K562 (cell line): ENCODE results near the gene ORAI3. TPM values are rescaled to one million over a fixed set of nuclear protein-coding genes. Genes with fewer than 3 reads are reported as not detected.

Experiments
- ATF3 ChIP-seq, 2 experiments: fragments of 450-650 bp in 1 of 2; sonication (generic) in 1 of 2; formaldehyde crosslinking in 1 of 2; IDR thresholded peaks in 1 of 2; conservative IDR thresholded peaks in 1 of 2; 2 replicates each; pipeline versions ENCODE4 v1.6.1 to v1.8.1; 2016 to 2023; ENCODE audit warnings: mild to moderate bottlenecking in 2 of 2, moderate library complexity in 2 of 2, inconsistent platforms in 1 of 2, missing genetic modification reagents in 1 of 2
- BRD4 ChIP-seq: fragments of 200-600 bp; sonication (generic); IDR thresholded peaks from 2 replicates; pipeline ENCODE4 v1.6.1; 2017; ENCODE audit warnings: inconsistent platforms
- CBFA2T3 ChIP-seq: fragments of 450-650 bp; IDR thresholded peaks from 2 replicates; pipeline ENCODE4 v1.6.1; 2017
- CBFB ChIP-seq: sonication (generic); formaldehyde crosslinking; IDR thresholded peaks from 2 replicates; pipeline ENCODE4 v1.4.0; 2020; ENCODE audit warnings: mild to moderate bottlenecking, missing genetic modification reagents
- CBX8 ChIP-seq: fragments of 200-600 bp; sonication (generic); IDR thresholded peaks from 2 replicates; pipeline ENCODE4 v1.6.1; 2012; ENCODE audit warnings: borderline replicate concordance, mixed run types, low read depth, mild to moderate bottlenecking, moderate library complexity, mixed read lengths, low read length, control low read depth, inconsistent platforms; ENCODE audit not compliant: poor library complexity, severe bottlenecking; ENCODE audit errors: extremely low read depth
- ERF ChIP-seq: fragments of 450-650 bp; formaldehyde crosslinking; IDR thresholded peaks from 2 replicates; pipeline ENCODE4 v1.4.0; 2020; ENCODE audit warnings: mild to moderate bottlenecking, mixed read lengths
- FOXK1 ChIP-seq: sonication (generic); formaldehyde crosslinking; IDR thresholded peaks from 2 replicates; pipeline ENCODE4 v1.8.0; 2022; ENCODE audit warnings: missing genetic modification reagents, mild to moderate bottlenecking, borderline replicate concordance
- GABPB1 ChIP-seq: sonication (generic); formaldehyde crosslinking; IDR thresholded peaks from 2 replicates; pipeline ENCODE4 v1.8.0; 2022; ENCODE audit warnings: mild to moderate bottlenecking, missing genetic modification reagents
- HDAC2 ChIP-seq: fragments of 450-650 bp; IDR thresholded peaks from 2 replicates; pipeline ENCODE4 v1.6.1; 2016; ENCODE audit warnings: mild to moderate bottlenecking
- HMG20A ChIP-seq: fragments of 450-650 bp; formaldehyde crosslinking; conservative IDR thresholded peaks from 2 replicates; pipeline ENCODE4 v1.4.0; 2020; ENCODE audit warnings: mild to moderate bottlenecking, mixed read lengths
- HNRNPK ChIP-seq: fragments of 200-400 bp; formaldehyde crosslinking; IDR thresholded peaks from one replicate; pipeline ENCODE4 v1.6.1; 2018; ENCODE audit warnings: mild to moderate bottlenecking, low read depth, low read length; ENCODE audit not compliant: poor library complexity, severe bottlenecking
- ILF3 ChIP-seq: fragments of 450-650 bp; IDR thresholded peaks from 2 replicates; pipeline ENCODE4 v1.6.1; 2018; ENCODE audit warnings: antibody characterized with exemption, mild to moderate bottlenecking, moderate library complexity, borderline replicate concordance
- KDM5B ChIP-seq: fragments of 200-600 bp; sonication (generic); IDR thresholded peaks from 2 replicates; pipeline ENCODE4 v1.6.1; 2012; ENCODE audit warnings: low read depth, mild to moderate bottlenecking, moderate library complexity, low read length, control low read depth, inconsistent platforms; ENCODE audit not compliant: insufficient replicate concordance
- KHSRP ChIP-seq: fragments of 450-650 bp; IDR thresholded peaks from 2 replicates; pipeline ENCODE4 v1.6.1; 2017
- MNT ChIP-seq, 2 experiments: fragments of 450-650 bp; conservative IDR thresholded peaks; 2 replicates each; pipeline ENCODE4 v1.6.1; 2017; ENCODE audit warnings: mild to moderate bottlenecking in 2 of 2, moderate library complexity in 2 of 2
- NFE2 ChIP-seq: IDR thresholded peaks from 2 replicates; pipeline ENCODE4 v1.6.1; 2014; ENCODE audit warnings: antibody characterized with exemption, low read depth
- NR3C1 ChIP-seq: sonication (generic); formaldehyde crosslinking; IDR thresholded peaks from 2 replicates; pipeline ENCODE4 v1.8.1; 2022; ENCODE audit warnings: missing genetic modification reagents
- SAP30 ChIP-seq: fragments of 200-600 bp; sonication (generic); IDR thresholded peaks from 2 replicates; pipeline ENCODE4 v1.6.1; 2012; ENCODE audit warnings: borderline replicate concordance, low read depth, mild to moderate bottlenecking, moderate library complexity, low read length, control low read depth, inconsistent platforms; ENCODE audit not compliant: insufficient read depth, poor library complexity, severe bottlenecking
- SIN3A ChIP-seq, 2 experiments: fragments of 150-350 bp in 1 of 2; IDR thresholded peaks; 2 replicates each; pipeline ENCODE4 v1.6.1; 2011 to 2016; ENCODE audit warnings: borderline replicate concordance in 2 of 2, low read depth in 2 of 2, low read length in 2 of 2, mild to moderate bottlenecking in 2 of 2, moderate library complexity in 2 of 2; ENCODE audit not compliant: control insufficient read depth in 1 of 2
- XRCC4 ChIP-seq: IDR thresholded peaks from one replicate; pipeline ENCODE4 v1.6.1; 2011; ENCODE audit not compliant: insufficient read depth, insufficient read length; ENCODE audit errors: extremely low read depth
- ZNF124 ChIP-seq: sonication (generic); formaldehyde crosslinking; IDR thresholded peaks from 2 replicates; pipeline ENCODE4 v1.8.1; 2022; ENCODE audit warnings: missing genetic modification reagents
- ZNF165 ChIP-seq: fragments of 250-450 bp; sonication (Bioruptor Pico); IDR thresholded peaks from 2 replicates; pipeline ENCODE4 v1.4.0; 2020; ENCODE audit warnings: borderline replicate concordance
- ZNF395 ChIP-seq: fragments of 200-800 bp; sonication (Bioruptor generic); IDR thresholded peaks from 2 replicates; pipeline ENCODE4 v1.6.1; 2017; ENCODE audit warnings: missing genetic modification characterization, missing compliant biosample characterization
- polyA plus RNA-seq, 8 experiments: library from polyadenylated mRNA; depleted of rRNA in 4 of 8; stranded (reverse) in 5 of 8; unstranded in 3 of 8; fragments of >200 nt; fragmentation: Nextera tagmentation in 2 of 8; fragmentation: Illumina TruSeq in 1 of 8; extraction: Ambion mirVana in 2 of 8; extraction: Trizol in 1 of 8; gene quantifications; 2 replicates each; pipeline versions ENCODE4 v1.2.1 to v1.2.3, GENCODE V29; 2011 to 2014; ENCODE audit warnings: inconsistent platforms in 1 of 8, missing spikeins in 1 of 8
- total RNA-seq, 7 experiments: library from RNA; depleted of rRNA in 6 of 7; stranded (reverse); fragments of >200 nt in 6 of 7; fragmentation: Illumina TruSeq in 2 of 7; extraction: Trizol in 2 of 7; gene quantifications; 2 replicates each; pipeline versions ENCODE4 v1.2.1 to v1.2.3, GENCODE V29; 2011 to 2021; ENCODE audit warnings: low replicate concordance in 1 of 7

Gene ORAI3
- total and polyA plus RNA-seq, 9 of the 15 experiments (the other 6 are each of a cell fraction or from before 2014, with no cell fraction given) = 4.9 to 23.3 (median 14.1) TPM

GRCh38 chr16:30949650-30950515 is 1.0 kb downstream of the ORAI3 start (continued):
- no peak for TF ChIP-seq KHSRP
- TF ChIP-seq HMG20A = no peak
- no peak for TF ChIP-seq NR3C1
- no peak for TF ChIP-seq NFE2
- peak; percentile 85; the same call in 1 of the 2 replicates for TF ChIP-seq HDAC2
- TF ChIP-seq HNRNPK = no peak
- TF ChIP-seq XRCC4 = no peak
- TF ChIP-seq ILF3 = peak; percentile 29; the same call in 1 of the 2 replicates
- TF ChIP-seq BRD4 = no peak
- TF ChIP-seq FOXK1 (CRISPR knock-in tag) = no peak
- TF ChIP-seq ZNF395 (CRISPR knock-in tag) = peak; percentile 53; the same call in 1 of the 2 replicates
- peak; percentile 60 for TF ChIP-seq SAP30
- TF ChIP-seq CBFB (CRISPR knock-in tag) = no peak
- peak; percentile 84 for TF ChIP-seq KDM5B
- TF ChIP-seq ATF3 (IDR thresholded peaks at IDR 0.05) = peak; percentile 40; the same call in 1 of the 2 replicates
- no peak for TF ChIP-seq ATF3 (CRISPR knock-in tag; conservative IDR thresholded peaks at IDR 0.05)
- peak in 1 of 2 experiments; percentile 74; a peak in 1 of 4 replicates for TF ChIP-seq SIN3A (IDR thresholded peaks at IDR 0.05; ENCODE audit: borderline replicate concordance in 2 of 2, control insufficient read depth in 1 of 2, low read depth in 2 of 2, low read length in 2 of 2)
- TF ChIP-seq CBFA2T3 = peak; percentile 84
- peak in 1 of 2 experiments; percentile 80; a peak in 3 of 4 replicates for TF ChIP-seq MNT (conservative IDR thresholded peaks at IDR 0.05)
- no peak for TF ChIP-seq ZNF124 (CRISPR knock-in tag)
- TF ChIP-seq ZNF165 (CRISPR knock-in tag) = no peak
- TF ChIP-seq ERF (CRISPR knock-in tag) = no peak; the same call in 1 of the 2 replicates
- peak; percentile 69; the same call in 1 of the 2 replicates for TF ChIP-seq GABPB1
- no peak for TF ChIP-seq CBX8
